HG02852 (cell line): ENCODE results near the gene GOLGA1.
"Not testable (repeated sequence)": the region's sequence is repeated elsewhere in the genome, so short reads cannot be mapped to it uniquely, and the experiment has no call there.

ENCODE experiments used
- ATAC-seq: cut with Tn5 transposase; IDR thresholded peaks from one replicate; pipeline ENCODE4 v1.9.1; 2021; ENCODE audit warnings: mild to moderate bottlenecking, moderate library complexity; ENCODE audit not compliant: unreplicated experiment

The GOLGA1 gene

DNA sequence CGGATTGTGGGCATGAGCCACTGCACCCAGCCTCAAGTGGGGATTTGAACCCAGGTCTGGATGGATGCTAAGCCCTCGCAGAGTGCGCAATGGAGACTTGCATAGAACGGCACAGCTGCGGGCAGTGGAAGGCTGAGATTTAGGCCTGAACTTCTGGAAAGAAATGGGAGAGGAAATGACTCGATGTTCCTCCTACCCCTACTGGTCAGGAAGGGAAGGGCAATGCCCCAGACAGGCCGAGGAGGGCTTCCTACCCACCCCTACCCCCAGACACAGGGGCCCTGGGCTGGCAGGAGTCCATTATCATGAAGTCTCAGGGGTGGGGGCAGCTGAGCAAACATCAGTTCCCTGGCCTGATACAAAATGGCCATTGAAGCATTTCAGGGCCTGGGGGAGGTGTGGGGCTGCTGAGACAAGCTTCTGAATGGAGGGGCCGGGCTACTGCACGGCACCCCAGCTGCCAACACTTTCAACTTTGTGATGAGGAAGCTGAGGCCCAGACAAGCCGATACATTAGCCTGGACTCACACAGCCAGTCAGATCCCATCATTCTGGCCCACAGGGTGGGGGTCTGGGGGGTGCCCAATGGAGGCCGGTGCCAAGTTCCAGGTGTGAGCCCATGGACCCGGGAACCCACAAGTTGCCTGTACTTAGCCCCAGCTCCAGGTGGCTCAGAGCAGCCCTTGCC lies 101.1 kb downstream of the GOLGA1 start:
- no peak for ATAC-seq

DNA sequence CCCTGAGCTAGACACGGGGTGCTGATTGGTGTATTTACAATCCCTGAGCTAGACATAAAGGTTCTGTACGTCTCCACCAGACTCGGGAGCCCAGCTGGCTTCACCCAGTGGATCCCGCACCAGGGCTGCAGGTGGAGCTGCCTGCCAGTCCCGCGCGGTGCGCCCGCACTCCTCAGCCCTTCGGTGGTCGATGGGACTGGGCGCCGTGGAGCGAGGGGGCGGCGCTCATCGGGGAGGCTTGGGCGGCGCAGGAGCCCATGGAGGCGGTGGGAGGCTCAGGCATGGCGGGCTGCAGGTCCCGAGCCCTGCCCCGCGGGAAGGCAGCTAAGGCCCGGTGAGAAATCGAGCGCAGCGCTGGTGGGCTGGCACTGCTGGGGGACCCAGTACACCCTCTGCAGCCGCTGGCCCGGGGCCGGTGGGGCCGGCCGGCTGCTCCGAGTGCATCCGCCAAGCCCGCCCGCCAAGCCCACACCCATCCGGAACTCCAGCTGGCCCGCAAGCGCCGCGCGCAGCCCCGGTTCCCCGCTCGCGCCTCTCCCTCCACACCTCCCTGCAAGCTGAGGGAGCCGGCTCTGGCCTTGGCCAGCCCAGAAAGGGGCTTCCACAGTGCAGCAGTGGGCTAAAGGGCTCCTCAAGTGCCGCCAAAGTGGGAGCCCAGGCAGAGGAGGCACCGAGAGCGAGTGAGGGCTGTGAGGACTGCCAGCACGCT lies 102.2 kb downstream of the GOLGA1 start:
- ATAC-seq: not testable (repeated sequence)

DNA sequence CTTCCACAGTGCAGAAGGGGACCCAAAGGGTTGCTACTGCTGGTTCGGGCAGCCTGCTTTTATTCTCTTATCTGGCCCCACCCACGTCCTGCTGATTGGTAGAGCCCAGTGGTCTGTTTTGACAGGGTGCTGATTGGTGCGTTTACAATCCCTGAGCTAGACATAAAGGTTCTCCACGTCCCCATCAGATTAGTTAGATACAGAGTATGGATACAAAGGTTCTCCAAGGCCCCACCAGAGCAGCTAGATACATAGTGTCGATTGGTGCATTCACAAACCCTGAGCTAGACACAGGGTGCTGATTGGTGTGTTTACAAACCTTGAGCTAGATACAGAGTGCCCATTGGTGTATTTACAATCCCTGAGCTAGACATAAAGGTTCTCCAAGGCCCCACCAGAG lies 102.8 kb downstream of the GOLGA1 start:
- ATAC-seq: not testable (repeated sequence)

DNA sequence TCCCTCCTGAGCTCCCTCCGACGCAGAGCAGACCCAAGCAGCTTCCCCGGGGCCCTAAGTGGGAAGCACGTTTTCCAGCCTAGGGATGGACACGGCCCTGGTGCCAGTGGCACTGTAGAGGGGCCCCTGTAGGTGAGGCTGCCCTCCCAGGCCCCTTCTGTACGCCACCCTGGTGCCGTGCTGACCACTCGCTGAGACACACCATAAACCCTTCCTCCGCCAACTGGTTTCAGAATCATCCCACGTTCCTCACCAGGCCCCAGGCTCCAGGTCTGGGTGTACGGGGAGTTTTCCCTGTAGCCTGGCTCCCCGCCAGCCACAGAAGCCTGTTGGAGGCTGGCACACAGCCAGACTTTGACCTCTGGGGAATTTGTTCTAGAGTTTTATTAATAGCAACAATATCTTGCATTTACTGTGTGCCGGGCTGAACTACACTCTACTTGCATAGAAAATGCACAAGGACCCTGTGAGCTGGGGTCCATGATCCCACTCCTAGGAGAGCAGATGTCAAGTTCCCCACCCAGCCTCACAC lies 105.8 kb downstream of the GOLGA1 start:
- ATAC-seq: no peak

- no peak for ATAC-seq
Observed at GRCh38 chr9:124834591-124834990, 106.3 kb downstream of the GOLGA1 start.

- ATAC-seq: no peak
Observed at GRCh38 chr9:124831642-124832364, 109.1 kb downstream of the GOLGA1 start.

GRCh38 chr9:124830593-124830992 lies 110.3 kb downstream of the GOLGA1 start:
- no peak for ATAC-seq

DNA sequence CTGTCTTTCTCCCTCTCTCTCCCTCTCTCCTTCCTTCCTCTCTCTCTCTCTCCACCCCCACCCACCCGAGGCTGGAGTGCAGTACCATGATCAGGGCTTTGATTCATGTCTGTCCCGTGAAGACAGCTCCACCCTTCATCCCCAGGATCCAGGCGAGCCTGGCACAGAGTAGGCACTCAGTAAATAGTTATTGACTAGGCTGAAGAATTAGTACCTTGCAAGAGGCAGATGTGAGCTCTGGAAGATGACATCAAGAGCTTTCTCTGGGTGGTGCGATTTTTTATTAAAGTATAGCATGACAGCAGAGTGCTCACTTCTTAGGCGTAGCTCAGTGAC lies 111.6 kb downstream of the GOLGA1 start:
- no peak for ATAC-seq

DNA sequence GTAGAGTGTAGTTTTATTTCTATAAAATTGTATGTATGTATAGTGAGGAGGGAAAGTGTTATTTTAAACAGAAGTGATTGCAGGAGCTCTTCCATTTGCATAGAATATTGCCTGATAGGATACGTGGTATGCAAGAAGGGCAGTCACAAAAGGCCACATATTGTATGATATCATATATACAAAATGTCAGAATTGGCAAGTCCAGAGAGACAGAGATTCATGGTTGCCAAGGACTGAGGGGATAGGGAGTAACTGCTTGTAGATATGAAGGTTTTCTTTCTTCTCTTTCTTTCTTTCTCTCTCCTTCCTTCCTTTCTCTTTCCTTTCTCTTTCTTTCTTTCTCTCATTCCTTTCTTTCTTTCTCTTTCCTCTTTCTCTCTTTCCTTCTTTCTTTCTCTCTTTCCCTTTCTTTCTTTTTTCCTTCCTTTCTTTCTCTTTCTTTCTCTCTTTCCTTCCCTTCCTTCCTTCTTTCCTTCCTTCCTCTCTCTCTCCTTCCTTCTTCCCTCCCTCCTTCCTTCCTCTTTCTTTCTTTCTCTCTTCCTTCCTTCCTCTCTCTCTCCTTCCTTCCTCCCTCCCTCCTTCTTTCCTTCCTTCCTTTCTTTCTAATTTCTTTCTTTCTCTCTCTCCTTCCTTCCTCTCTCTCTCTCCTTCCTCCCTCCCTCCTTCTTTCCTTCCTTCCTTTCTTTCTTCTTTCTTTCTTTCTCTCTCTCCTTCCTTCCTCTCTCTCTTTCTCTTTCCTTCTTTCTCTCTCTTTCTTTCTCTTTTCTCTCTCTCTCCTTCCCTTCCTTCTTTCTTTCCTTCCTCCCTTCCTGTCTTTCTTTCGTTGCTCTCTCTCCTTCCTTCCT lies 112.2 kb downstream of the GOLGA1 start:
- no peak for ATAC-seq
